OCI-LY7 (cell line): ENCODE measurements around the gene CA10. TPM values are rescaled to one million over a fixed set of nuclear protein-coding genes. Genes with fewer than 3 reads are reported as not detected.

Experiments
- BruUV-seq: library from RNA; stranded (reverse); fragments of 400-500 nt; replicated peaks from 2 replicates; lab custom pipeline; 2021; lab: Mats Ljungman, UMichigan
- CTCF ChIA-PET: fragments of 300-600 bp; sonication (Branson Sonifier 250); formaldehyde crosslinking; loops from one replicate; lab custom pipeline; 2022; ENCODE audit warnings: antibody characterized with exemption; ENCODE audit not compliant: unreplicated experiment; lab: Charles Lee
- POLR2A ChIA-PET: fragments of 300-600 bp; sonication (Branson Sonifier 250); formaldehyde crosslinking; loops from one replicate; lab custom pipeline; 2022; ENCODE audit warnings: antibody characterized with exemption; lab: Charles Lee
- DNase-seq: peaks from one replicate; pipeline ENCODE4 v3.0.0-alpha.2; 2015; ENCODE audit warnings: low spot score
- H2AFZ ChIP-seq: fragments of 200-600 bp; sonication (generic), shearing (Covaris generic); 2 replicates; pipeline ENCODE4 v1.6.1; 2014; ENCODE audit warnings: mild to moderate bottlenecking, antibody characterized with exemption, low read length, moderate library complexity
- H3K27ac ChIP-seq: fragments of 200-600 bp; sonication (generic); 2 replicates; pipeline ENCODE4 v1.5.1; 2014; ENCODE audit warnings: mixed run types, low read depth, mild to moderate bottlenecking, moderate library complexity, low read length, inconsistent platforms; ENCODE audit not compliant: poor library complexity, severe bottlenecking
- H3K36me3 ChIP-seq: fragments of 200-600 bp; sonication (generic); 2 replicates; pipeline ENCODE4 v1.6.1; 2014; ENCODE audit warnings: mild to moderate bottlenecking, antibody characterized with exemption, low read length, moderate library complexity, mixed read lengths; ENCODE audit not compliant: insufficient read depth
- H3K4me1 ChIP-seq: fragments of 200-600 bp; sonication (generic); 2 replicates; pipeline ENCODE4 v1.5.1; 2014; ENCODE audit warnings: mild to moderate bottlenecking, low read length; ENCODE audit not compliant: insufficient read depth, poor library complexity, severe bottlenecking
- H3K4me2 ChIP-seq: fragments of 200-600 bp; sonication (generic); 2 replicates; pipeline ENCODE4 v1.6.1; 2014; ENCODE audit warnings: mild to moderate bottlenecking, low read length
- H3K4me3 ChIP-seq: fragments of 200-600 bp; sonication (generic); 2 replicates; pipeline ENCODE4 v1.5.1; 2014; ENCODE audit warnings: mild to moderate bottlenecking, low read depth, low read length; ENCODE audit not compliant: poor library complexity, severe bottlenecking
- H3K79me2 ChIP-seq: fragments of 200-600 bp; sonication (generic); 2 replicates; pipeline ENCODE4 v1.6.1; 2016; ENCODE audit warnings: low read depth, mild to moderate bottlenecking, low read length, moderate library complexity, mixed read lengths; ENCODE audit not compliant: insufficient read depth
- H3K9me2 ChIP-seq: fragments of 200-600 bp; sonication (generic); 2 replicates; pipeline ENCODE4 v1.6.1; 2016; ENCODE audit warnings: mild to moderate bottlenecking, low read length, mixed read lengths; ENCODE audit not compliant: insufficient read depth
- H3K9me3 ChIP-seq: fragments of 200-600 bp; sonication (generic); 2 replicates; pipeline ENCODE4 v1.6.1; 2014; ENCODE audit warnings: mild to moderate bottlenecking, mixed run types, low read length, mixed read lengths
- H4K20me1 ChIP-seq: fragments of 200-600 bp; sonication (generic); 2 replicates; pipeline ENCODE4 v1.6.1; 2014; ENCODE audit warnings: mild to moderate bottlenecking, antibody characterized with exemption, low read length, moderate library complexity, mixed read lengths; ENCODE audit not compliant: insufficient read depth
- EZH2phosphoT487 ChIP-seq: fragments of 200-600 bp; sonication (generic); IDR thresholded peaks from 2 replicates; pipeline ENCODE4 v1.6.1; 2018; ENCODE audit warnings: low read depth, borderline replicate concordance, mild to moderate bottlenecking, mixed run types, antibody characterized with exemption, low read length, moderate library complexity, mixed read lengths
- intact Hi-C: fragments of 100-400 bp; cut with micrococcal nuclease; formaldehyde crosslinking; loops from one replicate; pipeline ENCODE4 v1.10.0; 2022; ENCODE audit not compliant: unreplicated experiment
- total RNA-seq, 2 experiments: library from RNA; depleted of rRNA in 1 of 2; stranded (reverse); fragments of >200 nt in 1 of 2; shearing (Covaris generic) in 1 of 2; gene quantifications; 2 replicates each; pipeline ENCODE4 v1.2.3, GENCODE V29; 2014 to 2022
- TF ChIP-seq, protein P1 (sequence below): fragments of 200-600 bp; sonication (generic); conservative IDR thresholded peaks from 2 replicates; pipeline ENCODE4 v1.5.1; 2014; ENCODE audit warnings: mild to moderate bottlenecking, antibody characterized with exemption, low read length, moderate library complexity, mixed read lengths

The CA10 gene
- total RNA-seq, 2 experiments from 2014 or later, result not detected

DNA sequence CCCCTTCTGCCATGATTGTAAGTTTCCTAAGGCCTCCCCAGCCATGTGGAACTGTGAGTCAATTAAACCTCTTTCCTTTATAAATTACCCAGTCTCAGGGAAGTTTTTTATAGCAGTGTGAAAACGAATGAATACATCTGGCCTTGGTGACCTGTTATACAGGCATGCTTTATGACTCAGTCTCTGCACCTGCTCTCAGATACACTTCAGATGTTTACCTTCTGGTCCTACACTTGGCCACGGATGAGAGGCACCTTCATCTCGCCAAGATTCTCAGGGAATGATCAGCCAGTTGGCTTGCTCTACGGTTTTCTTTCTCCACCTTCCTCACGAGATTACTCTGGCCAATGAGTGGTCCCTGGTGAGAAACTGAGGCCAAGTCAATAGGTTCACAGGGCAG, 304.7 kb downstream of the CA10 start:
- H3K9me3 ChIP-seq, result no peaks in the 10 kb centered on the region
- H3K27ac ChIP-seq, result no peak overlapping the region
- BruUV-seq, result no TSS peak
- H4K20me1 ChIP-seq, result no peaks in the 10 kb centered on the region
- ChIA-PET CTCF (no interaction called here), POLR2A (no interaction called here)
- no peaks in the 10 kb centered on the region for H3K79me2 ChIP-seq
- no peak overlapping the region for H3K4me3 ChIP-seq
- intact Hi-C loops, result no loop called here
- TF ChIP-seq, protein P1, sequence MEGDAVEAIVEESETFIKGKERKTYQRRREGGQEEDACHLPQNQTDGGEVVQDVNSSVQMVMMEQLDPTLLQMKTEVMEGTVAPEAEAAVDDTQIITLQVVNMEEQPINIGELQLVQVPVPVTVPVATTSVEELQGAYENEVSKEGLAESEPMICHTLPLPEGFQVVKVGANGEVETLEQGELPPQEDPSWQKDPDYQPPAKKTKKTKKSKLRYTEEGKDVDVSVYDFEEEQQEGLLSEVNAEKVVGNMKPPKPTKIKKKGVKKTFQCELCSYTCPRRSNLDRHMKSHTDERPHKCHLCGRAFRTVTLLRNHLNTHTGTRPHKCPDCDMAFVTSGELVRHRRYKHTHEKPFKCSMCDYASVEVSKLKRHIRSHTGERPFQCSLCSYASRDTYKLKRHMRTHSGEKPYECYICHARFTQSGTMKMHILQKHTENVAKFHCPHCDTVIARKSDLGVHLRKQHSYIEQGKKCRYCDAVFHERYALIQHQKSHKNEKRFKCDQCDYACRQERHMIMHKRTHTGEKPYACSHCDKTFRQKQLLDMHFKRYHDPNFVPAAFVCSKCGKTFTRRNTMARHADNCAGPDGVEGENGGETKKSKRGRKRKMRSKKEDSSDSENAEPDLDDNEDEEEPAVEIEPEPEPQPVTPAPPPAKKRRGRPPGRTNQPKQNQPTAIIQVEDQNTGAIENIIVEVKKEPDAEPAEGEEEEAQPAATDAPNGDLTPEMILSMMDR, result no peak
- no peak for TF ChIP-seq EZH2phosphoT487
- no peaks in the 10 kb centered on the region for H3K9me2 ChIP-seq
- no peaks in the 10 kb centered on the region for H3K36me3 ChIP-seq
- H2AFZ ChIP-seq, result no peak overlapping the region
- H3K4me2 ChIP-seq, result no peak overlapping the region
- DNase-seq, result no peak
- no peaks in the 10 kb centered on the region for H3K4me1 ChIP-seq

DNA sequence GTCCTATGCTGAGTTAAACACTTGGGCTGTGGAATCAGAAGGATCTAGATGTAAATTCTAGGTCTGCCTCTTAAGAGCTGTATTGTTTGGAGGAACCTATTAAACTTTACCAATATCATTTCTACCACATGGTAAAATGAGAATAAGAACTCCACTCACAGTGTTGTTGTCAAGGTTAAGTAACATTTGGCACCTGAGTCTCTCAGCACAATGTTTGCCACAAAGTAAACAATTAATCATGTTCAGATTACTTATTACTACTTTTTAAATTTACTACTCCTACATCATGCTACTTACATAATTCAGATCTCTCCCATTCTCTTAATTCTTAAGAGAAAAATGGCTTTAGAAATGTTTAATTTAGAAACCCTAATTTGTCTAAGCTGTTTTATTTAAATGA, 305.9 kb downstream of the CA10 start:
- no peak overlapping the region for H3K4me3 ChIP-seq
- H2AFZ ChIP-seq, result no peak overlapping the region
- intact Hi-C loops, result no loop called here
- no peaks in the 10 kb centered on the region for H3K4me1 ChIP-seq
- H3K4me2 ChIP-seq, result no peak overlapping the region
- POLR2A ChIA-PET, result interaction anchor here (0.5 kb wide), 1 partner anchor 1291 kb away, joined by 3 read pairs; no protein-coding TSS in a partner anchor
- H3K9me3 ChIP-seq, result no peaks in the 10 kb centered on the region
- DNase-seq, result no peak
- BruUV-seq, result no TSS peak
- H3K36me3 ChIP-seq, result no peaks in the 10 kb centered on the region
- H4K20me1 ChIP-seq, result no peaks in the 10 kb centered on the region
- no peaks in the 10 kb centered on the region for H3K79me2 ChIP-seq
- no peak for TF ChIP-seq EZH2phosphoT487
- TF ChIP-seq, protein P1, result no peak
- CTCF ChIA-PET, result no interaction called here
- no peak overlapping the region for H3K27ac ChIP-seq
- H3K9me2 ChIP-seq, result no peaks in the 10 kb centered on the region

DNA sequence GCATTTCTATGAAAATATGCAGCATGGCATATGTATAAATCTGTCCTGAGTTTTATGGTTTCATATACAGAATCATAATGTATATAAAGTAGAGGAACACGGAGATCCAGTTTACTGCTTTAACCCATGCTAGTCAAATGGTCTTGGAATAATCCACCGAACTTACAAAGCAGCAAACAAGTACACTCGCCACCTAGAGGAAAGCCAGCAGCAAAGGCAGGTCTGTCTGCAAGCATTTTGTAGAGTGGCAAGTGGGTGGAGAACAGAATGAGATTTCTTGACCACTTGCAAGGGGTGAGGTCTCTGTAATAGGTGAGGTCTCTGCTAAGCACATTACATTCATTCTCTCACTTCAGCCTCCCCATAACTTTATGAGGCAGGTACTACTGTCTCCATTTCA, 308.3 kb downstream of the CA10 start:
- Histone ChIP-seq H3K9me2 (no peaks in the 10 kb centered on the region), H3K4me3 (no peak overlapping the region), H4K20me1 (no peaks in the 10 kb centered on the region), H3K4me2 (no peak overlapping the region), H3K9me3 (no peaks in the 10 kb centered on the region), H3K36me3 (no peaks in the 10 kb centered on the region), H3K79me2 (no peaks in the 10 kb centered on the region), H3K27ac (no peak overlapping the region), H2AFZ (no peak overlapping the region), H3K4me1 (no peaks in the 10 kb centered on the region)
- TF ChIP-seq EZH2phosphoT487, result no peak
- TF ChIP-seq, protein P1, result peak; percentile 19; the same call in 1 of the 2 replicates
- POLR2A ChIA-PET, result no interaction called here
- BruUV-seq, result no TSS peak
- CTCF ChIA-PET, result no interaction called here
- DNase-seq, result no peak
- intact Hi-C loops, result no loop called here
